HG02571 (cell line): ENCODE data around the gene PPP1R14C.

ENCODE experiments used
- ATAC-seq: cut with Tn5 transposase; IDR thresholded peaks from one replicate; pipeline ENCODE4 v1.9.1; 2021; ENCODE audit warnings: mild to moderate bottlenecking, moderate library complexity; ENCODE audit not compliant: unreplicated experiment

Gene PPP1R14C

DNA sequence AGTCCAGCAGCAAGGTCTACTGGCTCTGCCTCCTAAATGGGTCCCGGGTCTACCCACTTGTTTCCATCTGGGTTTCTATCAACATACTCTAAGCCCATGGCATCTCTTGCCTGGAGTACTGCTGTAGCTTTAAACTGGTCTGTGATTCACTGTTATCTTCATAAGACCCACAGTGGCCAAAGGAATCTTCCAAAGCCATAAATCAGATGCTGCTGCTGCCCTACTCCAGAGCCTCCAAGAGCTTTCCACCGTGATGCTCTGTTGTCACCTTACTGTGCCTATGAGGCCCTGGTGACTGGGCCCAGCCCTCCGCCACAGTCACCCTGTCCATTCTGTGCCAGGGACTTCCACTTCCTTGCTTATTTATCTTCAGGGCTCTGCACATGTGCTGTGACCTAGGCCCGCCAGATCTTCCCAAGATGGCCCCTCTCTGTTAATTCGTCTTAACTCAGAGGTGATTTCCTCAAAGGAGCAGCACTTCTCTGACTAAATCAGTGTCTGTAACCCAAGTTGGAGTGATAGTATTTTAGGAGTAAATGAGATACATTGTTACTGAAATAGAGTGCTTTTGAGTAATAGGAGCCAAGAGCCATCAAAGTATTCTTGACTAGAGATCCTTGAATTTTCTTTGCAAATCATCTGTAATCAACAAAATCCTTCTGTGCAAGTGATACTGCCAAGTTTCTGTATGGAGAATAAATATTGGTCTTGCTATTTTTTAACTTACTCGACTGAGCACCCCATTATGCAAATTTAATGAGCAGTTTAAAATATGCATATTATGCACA lies 102.5 kb downstream of the PPP1R14C start:
- no peak for ATAC-seq

DNA sequence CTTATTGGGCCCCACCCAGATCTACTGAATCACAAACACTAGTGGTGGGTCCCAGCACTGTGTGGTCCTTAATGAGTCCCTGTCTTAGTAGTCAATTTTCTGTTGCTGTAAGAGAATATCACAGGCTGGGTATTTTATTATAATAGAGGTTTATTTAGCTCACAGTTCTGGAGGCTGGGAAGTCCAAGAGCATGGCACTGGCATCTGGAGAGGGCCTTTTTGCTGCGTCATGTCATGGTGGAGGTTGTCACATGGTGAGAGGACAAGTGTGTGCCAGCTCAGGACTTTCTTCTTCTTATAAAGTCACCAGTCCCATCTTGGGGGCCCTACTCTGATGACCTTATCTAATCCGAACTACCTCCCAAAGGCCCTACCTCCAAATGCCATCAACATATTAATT lies 105.0 kb downstream of the PPP1R14C start:
- no peak for ATAC-seq

DNA sequence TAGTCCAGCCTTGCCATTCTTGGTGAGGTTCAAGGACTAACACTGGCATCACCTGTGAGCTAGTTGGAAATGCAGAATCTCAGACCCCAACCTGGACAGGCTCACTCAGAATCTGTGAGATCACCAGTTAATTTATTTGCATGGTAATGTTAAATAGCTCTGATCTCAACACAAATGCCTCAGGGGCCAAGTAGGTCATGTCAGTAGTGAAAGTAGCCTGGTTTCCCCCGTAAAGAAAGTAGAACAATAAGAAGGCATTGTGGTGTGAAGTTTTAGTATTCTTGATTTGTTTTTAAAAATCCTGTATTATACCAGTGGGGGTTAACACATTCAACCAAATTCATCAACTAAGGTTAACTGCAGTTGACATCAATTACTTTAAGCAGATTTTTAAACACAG lies 105.5 kb downstream of the PPP1R14C start:
- ATAC-seq: no peak

DNA sequence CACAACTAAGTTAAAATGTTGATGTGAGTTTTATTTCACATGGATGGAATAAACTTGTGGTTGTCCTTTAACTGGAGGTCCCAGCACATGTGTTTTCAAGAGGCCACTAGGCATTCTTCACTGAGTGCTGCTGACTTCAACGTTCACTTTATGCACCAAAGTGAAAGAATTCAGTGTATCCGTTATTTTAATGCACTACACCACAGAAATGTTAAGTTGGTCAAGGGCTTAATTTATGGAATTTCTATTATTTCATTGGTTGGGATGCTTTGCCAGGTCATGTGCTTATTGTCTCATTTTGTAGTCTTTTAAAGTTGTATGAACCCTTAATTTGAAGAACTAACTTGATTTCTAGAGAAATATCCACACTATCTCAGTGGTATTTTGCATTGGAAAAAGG lies 106.4 kb downstream of the PPP1R14C start:
- ATAC-seq: no peak

DNA sequence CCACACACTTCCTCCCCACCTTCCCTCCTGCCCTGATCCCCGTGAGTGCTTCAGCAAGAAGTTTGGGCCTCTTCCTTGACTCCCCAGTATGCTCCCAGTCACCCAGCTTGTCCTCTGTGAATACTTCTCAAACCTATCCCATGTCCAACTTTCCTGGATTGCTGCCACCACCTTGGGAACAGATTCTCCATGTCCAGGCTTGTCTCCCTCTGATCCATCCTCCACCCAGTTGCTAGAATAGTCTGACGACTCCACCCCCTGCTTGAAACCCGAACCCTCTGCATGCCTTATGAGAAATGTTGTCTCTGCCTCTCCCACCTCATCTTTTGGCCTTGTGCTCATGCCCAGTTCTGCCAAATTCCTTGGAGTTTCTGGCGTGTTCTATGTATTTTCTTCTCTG lies 108.0 kb downstream of the PPP1R14C start:
- no peak for ATAC-seq

DNA sequence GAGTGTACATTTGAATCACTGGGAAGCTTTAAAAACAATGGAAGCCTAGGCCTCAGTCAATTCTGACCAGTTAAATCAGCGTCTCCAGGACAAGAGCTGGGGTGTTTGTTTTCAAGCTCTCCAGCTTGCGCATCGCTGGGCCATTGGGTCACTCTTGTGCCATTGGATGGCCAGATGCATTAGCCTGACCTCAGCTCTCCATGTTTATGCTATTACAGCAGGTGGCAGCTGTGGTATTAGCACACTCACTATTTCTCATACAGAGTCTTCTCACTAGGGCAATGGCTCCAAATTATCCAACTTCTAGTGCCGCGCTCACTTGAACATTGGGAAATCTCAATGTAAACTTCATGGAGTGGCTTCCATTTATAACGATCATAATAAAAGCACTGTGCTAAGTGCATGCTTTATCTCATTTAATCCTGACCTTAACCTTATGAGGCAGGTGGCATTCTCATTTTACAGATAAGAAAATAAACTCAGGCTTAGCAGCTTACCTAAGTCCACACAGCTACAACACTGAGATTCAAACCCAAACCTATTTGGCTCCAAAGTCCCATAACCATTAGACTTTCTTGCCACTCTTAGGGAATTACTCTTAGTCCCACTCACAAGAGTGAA lies 108.8 kb downstream of the PPP1R14C start:
- no peak for ATAC-seq

DNA sequence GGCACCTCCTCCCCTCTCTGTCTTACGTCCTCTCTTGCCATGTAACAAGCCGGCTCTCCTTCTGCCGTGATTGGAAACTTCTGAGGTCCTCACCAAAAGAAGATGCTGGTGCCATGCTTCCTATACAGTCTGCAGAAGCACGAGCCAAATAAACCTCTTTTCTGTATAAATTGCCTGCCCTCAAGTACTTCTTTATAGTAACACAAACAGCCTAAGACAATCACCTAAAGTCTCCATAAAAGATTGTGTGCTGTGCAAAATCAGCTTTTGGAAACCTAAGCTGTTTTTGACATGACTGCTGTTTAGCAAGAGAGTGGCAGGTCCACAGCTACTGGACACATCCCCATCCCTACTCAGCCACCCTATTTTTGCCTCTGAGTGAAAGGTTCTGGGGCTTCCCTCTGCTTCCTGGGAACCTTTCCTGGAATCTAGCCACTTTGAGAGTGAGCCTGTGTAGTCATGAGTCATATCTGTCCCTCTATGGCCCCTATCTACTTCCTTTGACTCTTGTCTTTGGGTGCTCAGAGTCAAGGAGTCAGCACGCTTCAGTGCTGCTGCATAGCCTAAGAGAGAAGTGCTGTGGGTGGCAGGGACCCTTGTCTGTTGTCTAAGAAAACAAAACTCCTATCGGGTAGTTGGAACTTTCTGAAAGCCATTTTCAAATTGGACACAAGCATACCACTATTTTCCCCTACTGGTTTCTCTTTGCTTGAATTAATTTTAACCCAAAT lies 110.0 kb downstream of the PPP1R14C start:
- ATAC-seq: no peak

DNA sequence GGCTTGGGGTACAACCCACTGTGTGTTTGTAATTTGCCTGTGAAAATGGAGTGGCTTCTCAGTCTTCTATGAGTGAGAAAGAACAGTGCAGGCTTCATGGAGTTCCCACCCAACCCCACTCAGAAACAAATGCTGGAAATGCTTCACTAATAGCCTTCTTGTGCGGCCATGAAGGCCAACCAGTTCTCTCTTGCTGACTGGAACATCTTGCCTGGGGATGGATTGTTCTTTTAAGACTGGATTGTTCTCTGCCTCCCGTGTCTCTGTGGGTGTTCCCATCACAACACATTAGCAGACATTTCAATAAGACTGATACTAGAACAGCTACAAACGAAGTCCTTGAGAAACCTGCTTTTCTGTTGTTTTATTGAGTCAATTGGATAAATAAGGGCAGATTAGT lies 110.6 kb downstream of the PPP1R14C start:
- ATAC-seq: no peak

DNA sequence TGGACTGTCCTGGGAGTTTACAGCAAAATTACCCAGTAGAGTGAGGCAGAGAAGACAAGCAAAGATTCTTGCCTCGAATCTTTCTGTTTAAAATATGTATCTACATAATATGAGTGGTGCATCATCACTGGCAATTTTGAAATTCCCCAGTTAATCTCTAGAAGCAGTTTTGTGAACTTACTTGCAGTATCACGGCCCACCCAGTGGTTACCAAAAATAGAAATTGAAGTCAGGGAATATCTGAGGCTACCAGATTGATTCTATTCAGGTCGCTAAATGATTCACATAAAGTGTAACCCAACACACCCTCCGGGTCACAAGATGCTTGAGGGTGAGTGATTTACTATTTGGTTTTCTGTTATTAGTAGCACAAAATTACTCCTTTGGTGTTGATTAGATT lies 111.9 kb downstream of the PPP1R14C start:
- ATAC-seq: no peak

DNA sequence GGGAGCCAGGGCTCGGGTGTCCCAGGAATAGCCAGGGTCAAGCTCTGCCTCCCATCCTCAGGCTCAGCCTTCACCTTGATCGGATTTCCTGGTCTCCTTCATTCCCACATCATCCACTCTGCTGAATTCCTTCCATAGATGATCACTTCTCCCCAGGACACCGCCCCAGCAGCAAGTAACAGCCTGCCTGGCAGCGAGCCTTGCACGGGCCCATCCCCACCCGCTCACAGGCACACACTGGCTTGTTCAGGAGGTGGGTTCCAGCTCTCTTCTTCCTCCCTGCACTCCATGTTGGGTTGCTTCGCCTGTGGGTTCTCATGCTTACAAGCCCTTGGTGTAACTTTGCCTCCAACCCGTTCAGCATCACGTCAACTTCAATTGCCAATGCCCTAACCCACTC lies 113.0 kb downstream of the PPP1R14C start:
- no peak for ATAC-seq

DNA sequence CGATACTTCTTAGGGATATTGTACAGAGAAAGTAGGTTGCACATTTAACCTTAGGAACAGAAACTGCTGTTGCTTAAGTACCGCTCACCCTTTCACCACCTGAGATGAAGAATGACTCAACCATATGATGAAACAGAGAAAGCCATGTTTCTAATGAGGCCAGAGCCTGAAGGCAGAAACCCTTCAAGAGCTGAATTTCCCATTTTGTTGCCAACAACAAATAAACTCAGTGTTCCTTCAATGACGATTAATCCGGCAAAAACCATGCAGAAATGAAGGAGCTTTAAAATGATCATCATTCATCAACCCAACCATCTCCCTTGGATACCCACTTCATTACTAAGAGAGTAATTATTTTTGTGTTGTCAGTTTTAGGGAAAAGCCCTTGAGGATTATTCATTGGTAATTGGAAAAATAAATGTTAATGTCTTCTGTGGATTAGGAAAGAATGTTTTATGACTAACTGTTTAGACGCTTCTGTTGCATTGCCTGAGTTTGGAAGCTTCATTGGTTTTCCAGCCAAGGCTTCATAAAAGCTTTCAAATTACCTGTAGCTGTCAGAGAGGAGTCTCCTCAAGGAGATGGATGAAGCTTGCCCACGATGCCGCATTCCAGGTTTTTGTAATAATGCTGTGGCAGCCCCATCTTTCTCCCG lies 113.9 kb downstream of the PPP1R14C start:
- no peak for ATAC-seq

DNA sequence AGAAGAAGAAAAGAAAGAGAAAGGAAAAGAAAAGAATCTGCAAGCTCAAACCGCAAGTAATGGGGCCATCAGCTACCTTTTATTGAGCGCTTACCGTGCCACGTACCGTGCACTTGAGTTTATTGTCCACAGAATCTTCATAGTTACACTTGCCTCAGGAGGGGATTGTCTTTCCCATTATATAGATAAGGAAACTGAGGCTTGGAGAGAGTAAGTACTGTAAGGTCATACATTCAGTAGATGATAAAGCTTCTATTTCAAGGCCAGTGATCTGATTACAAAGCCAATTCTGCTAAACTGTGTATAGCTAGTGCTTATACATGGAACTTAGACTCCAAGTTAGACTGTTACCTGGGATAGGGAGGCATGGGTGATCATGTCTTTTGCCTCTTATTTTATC lies 115.5 kb downstream of the PPP1R14C start:
- no peak for ATAC-seq

DNA sequence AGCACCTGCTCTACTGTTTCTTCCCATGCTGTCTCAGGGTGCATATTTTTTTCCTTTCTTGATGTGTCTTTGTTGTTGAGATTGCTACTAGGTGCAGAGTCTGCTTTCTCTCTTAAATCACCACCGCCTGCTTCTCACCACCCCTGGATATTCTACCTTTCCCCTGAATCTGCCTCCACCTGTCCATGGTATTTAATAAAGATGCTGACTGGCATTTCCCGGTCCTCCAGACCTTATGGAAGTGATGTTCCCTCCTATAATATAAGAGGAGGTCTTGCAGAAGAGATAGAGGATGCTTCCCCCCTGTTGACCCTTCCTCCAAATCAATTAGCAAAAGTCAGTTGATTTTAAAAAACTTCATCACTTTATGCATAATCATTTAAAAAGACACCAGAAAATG lies 118.1 kb downstream of the PPP1R14C start:
- no peak for ATAC-seq

DNA sequence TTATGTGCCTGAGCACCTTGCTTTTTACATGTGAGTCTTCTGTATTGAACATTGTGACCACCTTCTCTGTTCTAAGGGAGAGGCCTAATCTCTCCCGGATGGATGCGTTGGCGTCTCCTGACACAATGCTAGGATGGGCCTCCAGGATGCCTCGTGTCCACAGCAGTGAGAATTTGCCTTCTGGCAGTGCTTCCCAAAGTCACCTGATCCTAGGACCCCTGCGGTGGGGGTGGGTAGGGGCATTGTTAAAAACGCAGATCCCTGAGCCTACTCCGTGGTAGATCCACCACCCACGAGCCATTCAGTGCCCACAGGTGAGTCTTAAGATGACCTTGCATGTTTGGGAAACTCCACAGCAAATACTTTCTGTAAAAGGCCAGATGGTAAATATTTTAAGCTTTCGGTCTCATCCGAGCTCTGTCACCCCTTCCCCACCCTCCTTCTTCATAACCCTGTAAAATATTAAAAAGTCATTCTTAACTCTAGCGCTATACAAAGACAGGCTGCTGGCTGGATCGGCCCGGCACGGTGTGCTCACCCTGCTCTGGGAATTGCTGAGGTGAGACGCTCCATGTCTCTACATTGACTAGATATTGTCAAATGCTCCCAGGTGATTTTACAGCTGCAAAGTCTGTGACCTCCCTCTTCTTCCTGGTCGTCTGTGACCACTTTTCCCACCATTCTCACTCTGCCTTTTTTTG lies 119.3 kb downstream of the PPP1R14C start:
- no peak for ATAC-seq

DNA sequence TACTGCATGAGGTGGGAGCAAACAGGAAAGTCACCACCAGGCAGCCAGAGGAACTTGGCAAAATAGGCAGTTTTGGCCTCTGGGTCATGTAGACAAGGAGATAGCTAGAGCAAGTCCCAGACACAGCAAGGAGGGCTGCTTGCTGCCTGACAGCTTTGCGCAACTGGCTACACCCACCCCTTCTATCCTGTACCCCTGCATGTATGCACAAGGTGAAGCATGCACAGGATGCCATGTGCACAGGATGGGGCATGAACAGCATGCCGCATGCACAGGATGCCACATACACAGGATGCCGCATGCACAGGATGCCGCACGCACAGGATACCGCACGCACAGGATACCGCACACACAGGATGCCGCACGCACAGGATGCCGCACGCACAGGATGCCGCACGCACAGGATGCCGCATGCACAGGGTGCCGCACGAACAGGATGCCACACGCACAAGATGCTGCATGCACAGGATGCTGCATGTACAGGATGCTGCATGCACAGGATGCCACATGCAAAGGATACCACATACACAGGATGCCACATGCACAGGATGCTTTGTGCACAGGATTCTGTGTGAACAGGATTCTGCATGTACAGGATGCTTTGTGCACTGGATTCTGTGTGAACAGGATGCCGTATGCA lies 121.0 kb downstream of the PPP1R14C start:
- no peak for ATAC-seq

DNA sequence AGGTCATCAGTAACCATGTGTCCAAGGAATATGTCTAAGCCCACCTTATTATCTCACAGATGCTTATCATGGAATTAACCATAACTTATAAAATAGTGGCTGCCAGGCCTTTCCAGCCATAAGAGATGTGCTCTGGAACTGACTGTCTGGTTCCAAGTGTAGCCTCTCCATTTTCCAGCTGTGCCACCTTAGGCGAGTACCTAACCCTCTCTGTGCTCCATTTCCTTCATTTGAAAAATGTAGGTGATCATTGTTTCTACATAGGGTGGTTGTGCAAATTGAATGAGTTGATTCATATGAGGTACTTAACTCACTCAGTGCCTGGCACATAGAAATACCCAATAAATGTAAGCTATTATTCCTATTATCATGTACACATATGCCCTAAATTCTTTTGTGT lies 123.5 kb downstream of the PPP1R14C start:
- no peak for ATAC-seq

DNA sequence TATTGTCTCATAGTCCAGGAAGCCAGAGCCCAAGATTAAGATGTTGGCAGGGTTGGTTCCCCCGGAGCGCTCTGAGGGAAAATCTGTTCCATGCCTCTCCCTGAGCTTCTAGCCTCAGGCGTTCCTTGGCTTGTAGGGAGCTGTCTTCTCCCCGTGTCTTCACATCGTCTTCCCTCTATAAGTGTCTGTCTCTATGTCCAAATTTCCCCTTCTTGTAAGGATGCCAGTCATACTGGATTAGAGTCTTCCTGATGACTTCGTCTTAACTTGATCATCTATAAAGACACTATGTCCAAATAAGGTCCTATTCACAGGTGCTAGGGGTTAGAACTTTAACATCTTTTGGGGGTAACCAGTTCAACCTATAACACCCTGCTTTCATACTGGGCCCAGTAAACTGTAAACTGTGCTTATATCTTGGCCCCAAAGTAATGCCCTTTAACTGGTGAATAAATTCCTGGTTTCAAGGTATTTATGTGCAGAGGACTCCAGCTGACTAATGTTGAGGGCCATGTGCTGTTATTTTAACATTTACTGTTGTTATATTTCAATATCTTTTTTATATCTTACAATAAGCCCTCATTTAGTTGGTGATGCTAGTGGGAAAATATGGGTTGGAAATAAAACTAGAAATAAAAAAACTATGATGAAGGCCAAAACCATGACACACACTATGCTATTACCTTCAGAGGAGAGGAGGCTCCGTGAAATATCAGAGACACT lies 124.3 kb downstream of the PPP1R14C start:
- no peak for ATAC-seq

DNA sequence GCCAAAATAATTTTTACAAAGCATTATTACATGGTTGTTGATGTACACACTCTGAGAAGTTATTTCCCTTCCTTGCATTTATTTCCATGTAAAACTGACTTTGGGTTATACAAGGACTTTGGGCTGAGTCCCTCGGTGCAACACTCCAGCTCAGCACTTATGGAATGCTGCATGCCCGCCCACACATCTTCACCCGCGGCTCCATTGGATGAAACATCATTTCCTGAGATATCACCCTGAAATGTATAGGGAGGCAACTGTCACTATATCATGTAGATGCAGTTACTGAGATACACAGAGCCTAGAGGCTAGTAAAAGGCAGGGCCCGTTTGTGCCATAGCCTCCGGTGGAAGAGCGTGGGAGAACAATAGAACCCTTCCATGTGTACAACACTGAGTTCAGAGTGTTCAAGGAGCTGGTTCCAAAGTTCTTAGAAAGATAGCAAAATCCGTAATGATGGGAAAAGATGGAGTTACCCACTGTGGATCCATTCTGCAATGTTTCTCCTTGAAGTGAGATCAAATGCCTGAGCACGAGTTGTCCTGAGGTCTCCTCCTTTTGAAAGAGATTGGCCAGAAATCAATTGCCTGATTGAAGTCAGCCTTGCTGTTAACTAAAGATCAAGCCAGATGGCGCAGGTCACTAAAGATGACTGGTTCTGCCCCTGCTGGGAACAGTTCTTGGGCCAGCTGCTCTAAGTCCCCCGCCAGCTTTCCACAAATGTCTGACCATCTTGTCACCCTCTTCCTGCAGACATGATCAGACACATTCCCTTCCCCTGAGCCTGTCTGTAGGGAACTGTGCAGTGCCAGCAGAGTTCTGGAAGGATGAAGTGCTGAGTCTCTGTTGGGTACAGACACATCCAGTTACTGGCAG lies 125.1 kb downstream of the PPP1R14C start:
- ATAC-seq: no peak
